Skeletal muscle tissue (tissue), 4 donors: ENCODE data around the gene ACVR2B. TPM values are rescaled to one million over a fixed set of nuclear protein-coding genes. Genes with fewer than 3 reads are reported as not detected.

Source experiments
- H3K27ac ChIP-seq: one replicate; pipeline ENCODE4 v1.7.0; 2013; ENCODE audit warnings: mild to moderate bottlenecking, low read depth, low read length, inconsistent platforms
- H3K27me3 ChIP-seq, 3 donors: one replicate each; pipeline ENCODE4 v1.7.0; 2013; ENCODE audit warnings: low read length in 3 of 3; ENCODE audit not compliant: control insufficient read depth in 3 of 3, insufficient read depth in 3 of 3
- H3K36me3 ChIP-seq, 3 donors: one replicate each; pipeline ENCODE4 v1.7.0; 2013; ENCODE audit warnings: low read length in 3 of 3; ENCODE audit not compliant: control insufficient read depth in 3 of 3, insufficient read depth in 3 of 3
- H3K4me1 ChIP-seq, 3 donors: one replicate each; pipeline ENCODE4 v1.7.0; 2013; ENCODE audit warnings: low read length in 3 of 3, mild to moderate bottlenecking in 3 of 3; ENCODE audit not compliant: control insufficient read depth in 3 of 3, insufficient read depth in 3 of 3
- H3K4me3 ChIP-seq, 3 donors: one replicate each; pipeline ENCODE4 v1.7.0; 2013; ENCODE audit warnings: low read length in 3 of 3
- H3K9ac ChIP-seq, 3 donors: one replicate each; pipeline ENCODE4 v1.7.0; 2013; ENCODE audit warnings: low read length in 3 of 3, mild to moderate bottlenecking in 3 of 3, moderate library complexity in 2 of 3, low read depth in 1 of 3
- H3K9me3 ChIP-seq, 3 donors: one replicate each; pipeline ENCODE4 v1.7.0; 2013; ENCODE audit warnings: low read length in 3 of 3; ENCODE audit not compliant: control insufficient read depth in 3 of 3
- total RNA-seq: library from RNA; depleted of rRNA; stranded (reverse); fragments of >200 nt; gene quantifications from one replicate; pipeline ENCODE4 v1.2.3, GENCODE V29; 2014
- donor health status: Osteomylitis.

ACVR2B gene
- total RNA-seq, 1 donor from 2014 or later, result 17.7 TPM

DNA sequence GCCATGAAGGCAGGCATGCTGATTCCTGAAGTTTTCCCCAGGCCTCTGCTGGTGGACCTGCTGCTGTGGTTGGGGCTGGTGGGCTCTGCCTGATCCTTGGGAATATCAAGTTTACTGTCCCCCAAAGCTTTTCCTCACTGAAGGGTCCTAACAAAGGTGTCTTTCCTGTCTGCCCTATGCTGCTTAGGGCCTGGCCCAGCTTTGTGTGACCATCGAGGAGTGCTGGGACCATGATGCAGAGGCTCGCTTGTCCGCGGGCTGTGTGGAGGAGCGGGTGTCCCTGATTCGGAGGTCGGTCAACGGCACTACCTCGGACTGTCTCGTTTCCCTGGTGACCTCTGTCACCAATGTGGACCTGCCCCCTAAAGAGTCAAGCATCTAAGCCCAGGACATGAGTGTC, 29.3 kb downstream of the ACVR2B start:
- no peak overlapping the region for H3K27ac ChIP-seq
- peaks cover 9 to 15% (median 13%) of the 10 kb centered on the region in 3 donors for H3K4me1 ChIP-seq
- H3K27me3 ChIP-seq, result no peaks in the 10 kb centered on the region
- H3K9me3 ChIP-seq, result no peaks in the 10 kb centered on the region
- no peak overlapping the region for H3K4me3 ChIP-seq
- H3K9ac ChIP-seq, result no peak overlapping the region
- H3K36me3 ChIP-seq, result peaks cover 39 to 65% (median 50%) of the 10 kb centered on the region in 3 donors

DNA sequence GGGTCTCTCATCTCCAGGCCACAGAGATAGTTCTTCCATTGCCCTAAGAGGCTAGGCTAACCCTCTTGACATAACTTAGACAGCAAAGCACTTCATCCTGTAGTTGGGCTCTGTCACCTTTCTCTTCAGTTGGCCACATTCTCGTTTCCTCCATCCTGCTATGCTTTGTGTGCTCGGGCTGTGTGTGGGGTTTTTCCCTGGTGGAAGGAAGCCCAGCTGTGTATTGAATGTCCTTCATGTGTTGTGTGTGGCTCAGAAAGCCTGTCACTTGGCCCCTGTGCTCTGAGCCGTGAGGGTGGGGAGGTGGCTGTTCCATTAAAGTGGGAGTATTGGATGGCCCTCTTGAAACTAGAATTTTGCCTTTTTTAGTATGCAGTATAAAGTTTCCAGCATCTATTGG, 33.6 kb downstream of the ACVR2B start:
- Histone ChIP-seq H3K9ac (peak overlapping the region in 1 of 3 donors; percentile 17), H3K4me3 (no peak overlapping the region), H3K9me3 (no peaks in the 10 kb centered on the region), H3K36me3 (peaks cover 13 to 32% (median 18%) of the 10 kb centered on the region in 3 donors), H3K27me3 (no peaks in the 10 kb centered on the region), H3K4me1 (peaks cover 17 to 28% (median 23%) of the 10 kb centered on the region in 3 donors), H3K27ac (no peak overlapping the region)

DNA sequence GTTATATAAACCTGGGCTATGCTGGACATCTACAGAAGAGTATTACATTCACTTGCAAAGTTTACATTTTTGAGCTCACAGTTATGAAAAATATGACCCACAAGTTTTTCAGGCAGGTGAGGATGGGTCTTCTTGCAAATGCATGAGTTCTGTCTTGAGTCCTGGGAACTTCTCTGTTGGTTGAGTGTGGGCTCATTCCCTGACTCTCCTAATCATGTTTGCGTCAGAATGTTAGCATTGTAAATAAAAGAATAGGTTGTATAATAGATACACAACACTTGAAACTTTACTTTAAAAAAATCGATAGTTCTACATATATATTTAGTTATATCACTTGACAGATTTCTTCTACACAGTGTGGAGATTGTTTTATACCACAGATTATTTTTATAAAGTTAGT, 35.3 kb downstream of the ACVR2B start:
- Histone ChIP-seq H3K9me3 (no peaks in the 10 kb centered on the region), H3K27ac (no peak overlapping the region), H3K9ac (no peak overlapping the region), H3K27me3 (no peaks in the 10 kb centered on the region), H3K36me3 (peaks cover under 1 to 17% (median 4%) of the 10 kb centered on the region in 3 donors), H3K4me3 (no peak overlapping the region), H3K4me1 (peaks cover 23 to 36% (median 28%) of the 10 kb centered on the region in 3 donors)

DNA sequence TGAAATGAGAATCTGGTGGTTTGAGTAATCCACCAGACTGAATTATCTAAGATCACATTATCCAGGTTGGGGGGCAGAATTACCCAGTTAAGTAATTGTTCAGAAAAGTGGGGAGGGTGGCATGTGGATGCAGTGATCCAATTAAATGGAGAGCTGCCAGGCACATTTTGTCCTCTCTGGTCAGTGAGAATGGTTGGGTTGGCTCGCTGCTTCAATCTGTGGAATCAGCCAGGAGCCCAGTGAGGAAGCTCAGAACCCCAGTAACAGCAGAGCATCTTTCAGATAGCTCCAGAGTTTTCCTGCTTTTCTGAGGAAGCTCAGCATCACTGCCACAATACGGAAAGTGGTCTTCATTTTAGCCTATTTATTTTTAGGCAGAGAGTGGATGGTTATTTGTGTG, 36.1 kb downstream of the ACVR2B start:
- H3K27ac ChIP-seq, result no peak overlapping the region
- H3K4me1 ChIP-seq, result peaks cover 23 to 36% (median 28%) of the 10 kb centered on the region in 3 donors

DNA sequence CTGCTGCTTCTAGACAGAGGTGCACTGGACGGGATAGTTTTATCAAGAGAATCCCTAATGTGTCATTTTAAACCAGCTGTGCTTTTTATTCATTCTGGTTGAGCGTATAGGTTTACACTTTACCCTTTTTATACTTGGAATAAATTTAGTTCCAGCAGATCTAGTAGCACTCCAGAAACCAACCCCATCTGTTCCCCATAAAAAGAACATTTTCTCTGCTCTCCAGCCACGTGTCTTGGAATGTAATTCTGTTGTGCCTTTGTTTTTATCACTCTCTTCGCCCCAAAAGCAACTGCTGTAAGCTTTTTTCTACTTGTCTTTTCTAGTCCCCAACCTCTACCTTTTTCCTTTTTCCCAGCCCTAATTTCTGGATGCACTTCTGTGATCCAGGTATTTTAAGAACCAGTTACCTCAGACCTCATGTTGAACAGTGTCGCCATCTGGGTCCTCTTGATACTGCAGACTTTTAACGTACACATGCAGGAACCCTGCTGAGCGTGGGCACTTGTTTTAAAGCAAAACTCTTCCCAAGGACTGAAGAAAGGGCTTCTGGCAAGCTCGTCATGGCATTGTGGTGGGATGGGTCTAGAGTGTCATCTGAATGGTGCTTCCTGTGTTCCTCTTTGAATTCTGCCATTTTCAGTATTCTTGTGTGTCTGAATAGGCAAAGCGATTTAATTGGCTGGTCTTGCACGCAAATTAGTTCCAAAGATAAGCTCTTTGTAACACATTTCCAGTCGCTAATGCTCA, 36.8 kb downstream of the ACVR2B start:
- Histone ChIP-seq H3K9ac (no peak overlapping the region), H3K27me3 (no peaks in the 10 kb centered on the region), H3K4me1 (peaks cover 23 to 36% (median 28%) of the 10 kb centered on the region in 3 donors), H3K9me3 (no peaks in the 10 kb centered on the region), H3K4me3 (no peak overlapping the region), H3K36me3 (peaks cover 0 to 6% (median 0%) of the 10 kb centered on the region in 3 donors), H3K27ac (no peak overlapping the region)

More for the DNA sequence above, 36.1 kb downstream of the ACVR2B start:
- H3K36me3 ChIP-seq, result peaks cover 0 to 13% (median 0%) of the 10 kb centered on the region in 3 donors
- H3K9me3 ChIP-seq, result no peaks in the 10 kb centered on the region
- H3K9ac ChIP-seq, result no peak overlapping the region
- H3K4me3 ChIP-seq, result no peak overlapping the region
- no peaks in the 10 kb centered on the region for H3K27me3 ChIP-seq

DNA sequence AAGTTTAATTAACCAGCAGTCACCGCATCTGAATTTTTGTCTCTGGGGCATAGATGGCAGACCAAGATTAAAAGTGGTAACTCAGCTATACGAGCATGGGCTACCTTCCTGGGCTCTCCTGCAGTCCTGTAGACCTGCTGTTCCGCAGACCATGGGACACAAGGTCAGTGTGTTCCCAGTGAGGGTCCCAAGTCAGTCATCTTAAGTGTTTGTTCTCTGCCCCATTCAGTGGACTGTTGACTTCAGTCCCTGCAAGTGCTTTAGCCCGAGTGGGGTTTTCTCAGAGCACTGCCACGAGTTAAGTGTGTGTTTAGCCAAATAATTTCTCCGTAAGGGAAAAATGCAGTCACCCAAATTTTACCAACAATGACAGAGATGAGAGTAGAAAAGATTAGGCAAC, 37.5 kb downstream of the ACVR2B start:
- no peak overlapping the region for H3K27ac ChIP-seq
- H3K4me1 ChIP-seq, result peaks cover 23 to 36% (median 28%) of the 10 kb centered on the region in 3 donors

DNA sequence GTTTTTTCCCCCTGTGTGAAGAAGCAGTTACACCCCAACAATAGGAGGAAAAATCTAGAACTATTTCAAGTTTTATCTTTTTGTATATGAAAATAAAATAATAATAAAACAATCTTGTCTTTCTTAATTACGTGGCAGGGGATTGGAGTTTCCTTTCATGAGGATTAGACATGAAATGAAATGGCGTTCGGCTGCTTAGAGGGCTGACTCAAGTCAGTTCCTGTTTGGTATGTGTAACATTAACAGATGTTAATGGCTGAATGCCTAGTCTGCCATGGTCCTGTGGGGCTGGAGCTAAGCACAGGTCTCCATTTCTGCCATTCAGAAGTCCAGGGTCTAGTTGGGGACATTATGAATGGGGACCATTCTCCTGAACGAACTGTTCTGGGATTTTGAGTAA, 39.3 kb downstream of the ACVR2B start:
- Histone ChIP-seq H3K27me3 (no peaks in the 10 kb centered on the region), H3K9ac (no peak overlapping the region), H3K4me1 (peaks cover 16 to 28% (median 25%) of the 10 kb centered on the region in 3 donors), H3K9me3 (no peaks in the 10 kb centered on the region), H3K36me3 (peaks cover 0 to 2% (median 0%) of the 10 kb centered on the region in 3 donors), H3K27ac (no peak overlapping the region), H3K4me3 (peak overlapping the region in 1 of 3 donors; percentile 4)

More for the DNA sequence above, 37.5 kb downstream of the ACVR2B start:
- Histone ChIP-seq H3K4me3 (no peak overlapping the region), H3K9ac (no peak overlapping the region), H3K36me3 (peaks cover 0 to 3% (median 0%) of the 10 kb centered on the region in 3 donors), H3K27me3 (no peaks in the 10 kb centered on the region), H3K9me3 (no peaks in the 10 kb centered on the region)

DNA sequence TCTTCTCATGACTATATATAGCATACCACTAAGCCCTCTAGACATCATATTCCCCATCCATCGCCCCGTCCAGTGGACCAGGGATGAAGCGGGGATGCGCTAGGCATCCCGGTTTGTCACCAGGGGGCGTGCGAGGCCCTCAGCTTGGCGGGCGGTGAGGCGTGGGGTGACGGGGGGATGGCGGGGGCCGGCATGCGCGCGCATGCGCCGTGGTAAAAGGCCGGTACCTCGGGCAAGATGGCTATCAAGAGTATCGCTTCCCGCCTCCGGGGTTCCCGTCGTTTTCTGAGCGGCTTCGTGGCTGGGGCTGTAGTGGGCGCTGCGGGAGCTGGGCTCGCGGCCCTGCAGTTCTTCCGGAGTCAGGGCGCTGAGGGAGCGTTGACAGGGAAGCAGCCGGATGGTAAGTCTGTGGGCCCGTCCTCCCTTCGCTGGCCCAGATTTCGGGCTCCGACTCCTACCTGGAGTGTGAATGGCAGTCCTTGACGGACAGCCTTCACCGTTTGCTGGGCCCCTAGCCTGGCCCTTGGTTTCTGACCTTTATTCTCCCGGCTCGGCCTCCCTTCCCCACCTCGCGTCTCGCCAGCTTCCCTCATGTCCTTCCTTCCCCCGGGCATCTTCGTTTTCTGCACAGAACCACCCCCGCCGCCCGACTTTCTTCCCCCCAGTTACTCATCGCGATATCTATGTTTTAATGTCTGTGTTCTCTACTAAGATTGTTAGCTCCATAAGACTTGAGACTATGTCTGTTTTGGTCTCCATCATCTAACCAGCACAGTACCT, 42.6 kb downstream of the ACVR2B start, which contains the start of gene EXOG:
TSS of gene EXOG (plus strand) at position 210 of the 780 bp plus-strand sequence. CDS start at position 238, 28 bp downstream.
- Histone ChIP-seq H3K4me1 (peaks cover 12 to 14% (median 13%) of the 10 kb centered on the region in 3 donors), H3K4me3 (peak within 1 kb of the TSS; percentile 88 to 91 (median 89)), H3K9ac (peak within 1 kb of the TSS; percentile 81 to 83 (median 82)), H3K36me3 (peaks cover 0 to 3% (median 2%) of the 10 kb centered on the region in 3 donors), H3K27ac (peak within 1 kb of the TSS; percentile 45), H3K27me3 (no peaks in the 10 kb centered on the region), H3K9me3 (no peaks in the 10 kb centered on the region)

DNA sequence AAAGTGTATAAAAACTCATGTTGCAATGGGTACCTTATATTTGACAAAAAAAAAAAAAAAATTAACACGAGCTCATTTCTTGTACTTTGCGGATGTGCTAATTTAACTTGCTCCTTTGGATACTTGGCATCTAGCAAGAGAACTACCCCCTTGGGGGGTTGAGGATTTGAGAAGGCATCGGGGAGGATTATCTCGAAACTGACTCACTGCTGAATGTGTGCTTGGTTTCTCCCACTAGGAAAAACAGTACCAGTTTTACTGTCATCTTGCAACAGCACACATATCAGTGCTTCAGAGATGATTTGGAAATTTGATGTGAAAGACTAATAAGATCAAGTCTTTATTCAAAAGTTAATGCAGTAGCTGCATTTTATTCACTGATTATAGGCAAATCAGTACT, 43.3 kb downstream of the ACVR2B start:
- Histone ChIP-seq H3K4me1 (peaks cover 14 to 16% (median 14%) of the 10 kb centered on the region in 3 donors), H3K9me3 (no peaks in the 10 kb centered on the region), H3K4me3 (peak overlapping the region; percentile 88 to 91 (median 89)), H3K9ac (peak overlapping the region in 1 of 3 donors; percentile 82), H3K36me3 (peaks cover 0 to 3% (median 3%) of the 10 kb centered on the region in 3 donors), H3K27me3 (no peaks in the 10 kb centered on the region), H3K27ac (no peak overlapping the region)
